ENCODE measurements around the gene ZBTB48.
A peak's percentile ranks its signal among the peaks of the same experiment; 100 is the strongest.

The ZBTB48 gene

GRCh38 chr1:6614019-6614928 lies 34.5 kb downstream of the ZBTB48 start:
- DNase-seq (ENCODE audit: low read depth) = peak; percentile 49

- no peak for DNase-seq (ENCODE audit: low read depth)
These were observed 35.4 kb downstream of the ZBTB48 start for GRCh38 chr1:6614929-6615785.

GRCh38 chr1:6619045-6619444 lies 39.3 kb downstream of the ZBTB48 start:
- DNase-seq (ENCODE audit: low read depth) = no peak

- DNase-seq (ENCODE audit: low read depth) = no peak
These were observed 41.9 kb downstream of the ZBTB48 start for GRCh38 chr1:6621429-6622391.

- DNase-seq (ENCODE audit: low read depth) = no peak
These were observed 42.8 kb downstream of the ZBTB48 start for GRCh38 chr1:6622396-6623152.

GRCh38 chr1:6623269-6623965 lies 43.6 kb downstream of the ZBTB48 start:
- DNase-seq (ENCODE audit: low read depth) = no peak

- DNase-seq (ENCODE audit: low read depth) = peak; percentile 88
These were observed 45.2 kb downstream of the ZBTB48 start, which contains the start of gene THAP3 for GRCh38 chr1:6624710-6625583. TSS of gene THAP3 (plus strand) at chr1:6624868. CDS start at chr1:6625219, 351 bp downstream.

GRCh38 chr1:6625584-6626149 lies 45.9 kb downstream of the ZBTB48 start:
- DNase-seq (ENCODE audit: low read depth) = no peak

- DNase-seq (ENCODE audit: low read depth) = no peak
These were observed 47.2 kb downstream of the ZBTB48 start for GRCh38 chr1:6627031-6627430.

GRCh38 chr1:6627841-6628545 lies 48.2 kb downstream of the ZBTB48 start:
- DNase-seq (ENCODE audit: low read depth) = no peak

- DNase-seq (ENCODE audit: low read depth) = no peak
These were observed 49.2 kb downstream of the ZBTB48 start for GRCh38 chr1:6628971-6629479.

GRCh38 chr1:6630027-6630426 lies 50.2 kb downstream of the ZBTB48 start:
- no peak for DNase-seq (ENCODE audit: low read depth)

- no peak for DNase-seq (ENCODE audit: low read depth)
These were observed 51.3 kb downstream of the ZBTB48 start for GRCh38 chr1:6631058-6631457.

- DNase-seq (ENCODE audit: low read depth) = no peak
These were observed 53.1 kb downstream of the ZBTB48 start for GRCh38 chr1:6632588-6633514.

- DNase-seq (ENCODE audit: low read depth) = peak; percentile 26
These were observed 54.7 kb downstream of the ZBTB48 start for GRCh38 chr1:6634371-6635052.

GRCh38 chr1:6635161-6635909 lies 55.5 kb downstream of the ZBTB48 start:
- DNase-seq (ENCODE audit: low read depth) = no peak
